Brain pericyte (primary cell): ENCODE data around the gene ALDH9A1.
"Not testable (repeated sequence)": the region's sequence is repeated elsewhere in the genome, so short reads cannot be mapped to it uniquely, and the experiment has no call there.

Experiments used
- DNase-seq: peaks from one replicate; pipeline ENCODE4 v3.0.0-alpha.2; 2012; ENCODE audit warnings: low read depth, low spot score

The ALDH9A1 gene

DNA sequence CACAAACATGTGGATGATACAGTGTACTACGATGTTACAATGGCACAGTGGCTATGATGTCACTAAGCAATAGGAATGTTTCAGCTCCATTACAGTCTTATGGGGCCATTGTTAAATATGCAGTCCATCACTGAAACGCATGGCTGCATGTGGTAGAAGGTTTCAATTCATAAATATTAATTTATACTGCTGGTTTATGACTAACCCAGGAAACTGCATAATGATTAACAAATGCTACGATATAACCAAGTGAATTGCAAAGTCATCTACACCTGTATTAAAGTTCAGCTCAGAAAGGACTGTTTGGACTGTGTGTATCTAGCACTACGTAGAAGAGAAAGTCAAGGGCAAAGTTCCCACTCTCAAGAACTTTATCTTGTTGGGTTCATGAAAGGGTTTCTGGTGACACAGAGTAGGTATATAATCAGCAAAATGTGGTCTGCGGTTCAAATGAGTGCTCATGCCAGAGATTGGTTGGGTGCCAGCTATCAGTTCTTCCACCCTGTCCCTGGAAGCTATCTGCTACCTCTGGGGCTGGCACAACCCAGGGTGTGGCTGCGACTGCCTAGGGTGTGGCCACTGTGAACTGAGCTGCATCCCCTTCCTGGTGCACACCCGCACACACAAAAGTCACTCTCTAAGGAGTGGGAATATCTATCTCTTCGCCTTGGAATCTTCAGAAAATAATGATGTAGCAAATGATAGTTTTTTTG, 52.6 kb downstream of the ALDH9A1 start:
- DNase-seq = no peak

DNA sequence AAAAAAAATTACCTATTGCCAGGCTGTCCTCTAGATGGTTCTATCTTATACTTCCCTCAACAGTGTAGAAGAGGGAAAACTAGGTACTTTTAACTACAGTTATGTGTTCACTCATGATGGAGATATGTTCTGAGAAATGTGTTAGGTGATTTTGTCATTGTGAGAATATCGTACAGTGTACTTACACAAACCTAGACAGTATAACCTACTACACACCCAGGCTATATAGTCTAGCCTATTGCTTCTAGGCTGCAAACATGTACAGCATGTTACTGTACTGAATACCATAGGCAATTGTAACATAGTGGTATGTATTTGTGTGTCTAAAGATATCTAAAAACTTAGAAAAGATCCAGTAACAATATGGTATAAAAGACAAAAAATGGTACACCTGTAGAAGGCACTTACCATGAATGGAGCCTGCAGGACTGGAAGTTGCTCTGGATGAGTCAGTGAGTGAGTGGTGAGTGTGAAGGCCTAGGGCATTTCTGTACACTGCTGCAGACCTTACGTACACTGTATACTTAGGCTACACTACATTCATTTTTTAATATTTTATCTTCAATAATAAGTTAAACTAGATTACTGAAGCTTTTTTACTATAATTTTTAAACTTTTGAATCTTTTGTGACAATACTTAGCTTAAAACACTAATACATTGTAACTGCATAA, 54.2 kb downstream of the ALDH9A1 start:
- no peak for DNase-seq

DNA sequence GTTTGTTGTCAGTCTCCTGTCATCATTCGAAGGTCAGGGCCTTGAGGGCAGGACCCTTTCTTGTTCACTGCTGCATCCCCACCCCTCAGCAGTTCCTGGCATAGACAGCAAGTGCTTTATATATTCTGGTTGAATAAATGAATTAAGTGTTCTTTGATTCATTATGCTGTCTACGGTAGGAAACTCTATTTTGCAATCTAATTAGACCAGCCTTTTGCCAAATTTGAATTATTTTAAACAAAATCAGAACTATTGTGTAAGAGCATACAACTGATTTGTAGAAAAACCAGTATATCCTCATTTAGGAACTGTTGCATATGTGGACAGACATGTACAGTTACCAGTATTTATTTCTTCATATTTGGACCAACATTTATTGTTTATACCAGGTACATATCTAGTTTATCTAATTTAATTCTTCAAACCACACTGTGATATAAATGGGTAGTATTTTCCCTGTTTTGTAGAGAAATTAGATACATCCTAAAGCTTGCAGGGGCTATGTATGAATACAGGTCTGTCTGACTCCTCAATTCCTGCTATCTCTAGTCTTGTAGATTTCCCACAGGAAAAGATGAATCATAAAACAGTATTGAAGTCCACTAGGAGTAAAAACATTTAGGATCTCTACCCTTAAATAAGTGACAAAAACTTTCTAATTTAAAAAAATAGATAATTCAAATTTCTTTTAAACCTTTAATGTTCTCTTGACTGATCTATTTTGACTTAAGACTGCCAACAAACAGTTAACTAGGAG, 57.0 kb downstream of the ALDH9A1 start:
- no peak for DNase-seq

DNA sequence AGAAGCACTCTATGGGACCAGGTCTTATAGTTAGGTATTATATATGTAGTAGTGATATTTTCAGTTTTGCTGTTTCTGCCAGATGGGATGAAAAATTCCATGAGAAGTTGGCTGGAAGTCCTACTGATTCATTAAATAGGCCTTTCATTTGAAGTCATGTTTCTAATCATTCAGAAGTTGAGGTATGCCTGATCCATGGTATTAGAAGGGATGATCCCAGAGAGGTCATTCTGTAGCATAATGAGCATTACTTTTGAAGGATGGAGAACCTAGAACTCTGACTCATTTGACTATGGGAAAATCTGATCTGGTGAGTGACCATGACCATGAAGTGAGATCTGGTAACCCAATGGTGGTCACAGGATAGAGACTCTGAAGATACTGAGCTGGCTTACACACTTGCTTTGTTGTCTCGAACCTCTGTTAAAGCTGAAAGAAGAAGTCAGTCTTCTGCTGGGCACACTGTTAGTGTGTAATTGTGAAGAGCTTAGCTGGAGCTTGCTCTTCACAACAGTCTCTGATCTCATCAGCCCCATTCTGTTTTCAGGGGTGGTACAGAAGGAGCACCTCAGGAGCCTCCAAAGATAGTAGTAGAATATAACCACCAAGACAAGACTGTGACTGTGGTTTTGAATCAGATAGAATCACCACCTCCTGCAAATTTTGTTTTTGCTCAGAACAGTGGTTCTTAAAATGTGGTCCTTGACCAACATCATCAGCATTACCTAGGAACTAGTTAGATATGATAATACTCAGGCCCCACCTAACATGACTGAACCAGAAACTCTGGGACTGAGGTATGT, 58.3 kb downstream of the ALDH9A1 start:
- DNase-seq = no peak

DNA sequence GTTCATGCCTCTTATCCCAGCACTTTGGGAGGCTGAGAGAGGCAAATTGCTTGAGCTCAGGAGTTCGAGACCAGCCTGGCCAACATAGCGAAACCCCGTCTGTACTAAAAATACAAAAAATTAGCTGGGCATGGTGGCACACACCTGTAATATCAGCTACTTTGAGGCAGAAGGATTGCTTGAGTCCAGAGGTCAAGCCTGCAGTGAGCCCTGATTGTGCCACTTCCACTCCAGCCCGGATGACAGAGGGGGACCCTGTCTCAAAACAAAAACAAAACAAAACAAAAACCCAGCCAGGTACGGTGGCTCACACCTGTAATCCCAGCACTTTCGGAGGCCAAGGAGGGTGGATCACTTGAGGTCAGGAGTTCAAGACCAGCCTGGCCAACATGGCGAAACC, 60.2 kb downstream of the ALDH9A1 start:
- DNase-seq = not testable (repeated sequence)

DNA sequence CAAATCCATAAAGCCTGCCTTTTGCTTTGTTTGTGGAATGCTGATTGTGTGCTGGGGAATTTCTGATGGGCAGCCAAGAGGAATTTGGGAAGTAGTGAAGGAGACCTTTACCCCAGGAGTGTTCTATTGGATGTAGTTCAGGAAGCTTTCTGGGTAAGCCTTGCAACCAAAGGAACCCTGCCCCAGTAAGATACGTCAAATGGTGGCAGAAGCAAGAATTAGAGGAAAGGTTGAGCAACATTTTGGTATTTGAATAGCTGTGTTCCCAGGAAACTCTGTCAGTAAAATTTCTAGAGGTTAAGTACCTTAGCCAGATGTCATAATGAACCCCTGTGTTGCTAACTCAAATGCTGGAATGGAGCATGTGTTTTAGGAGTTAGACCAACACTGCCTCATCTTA, 60.9 kb downstream of the ALDH9A1 start:
- DNase-seq = no peak

DNA sequence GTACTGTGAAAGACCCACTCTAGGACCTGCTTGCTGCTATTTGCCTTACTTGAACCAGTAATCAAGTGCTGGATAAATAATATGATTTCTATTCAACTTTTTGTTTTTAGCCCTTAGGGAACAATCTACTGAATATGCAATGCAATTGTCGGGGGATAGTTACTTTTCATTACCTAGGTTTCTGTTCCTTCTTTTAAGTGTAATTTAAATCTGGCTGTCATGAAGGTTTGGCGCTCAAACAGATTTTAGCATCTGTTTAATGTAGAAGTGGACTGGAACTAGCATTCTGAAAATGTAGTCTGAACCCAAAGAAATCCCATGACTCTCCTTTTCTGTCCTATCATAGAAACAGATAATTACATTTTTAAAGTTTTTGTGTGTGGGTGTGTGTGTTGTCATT, 62.5 kb downstream of the ALDH9A1 start:
- DNase-seq = no peak

DNA sequence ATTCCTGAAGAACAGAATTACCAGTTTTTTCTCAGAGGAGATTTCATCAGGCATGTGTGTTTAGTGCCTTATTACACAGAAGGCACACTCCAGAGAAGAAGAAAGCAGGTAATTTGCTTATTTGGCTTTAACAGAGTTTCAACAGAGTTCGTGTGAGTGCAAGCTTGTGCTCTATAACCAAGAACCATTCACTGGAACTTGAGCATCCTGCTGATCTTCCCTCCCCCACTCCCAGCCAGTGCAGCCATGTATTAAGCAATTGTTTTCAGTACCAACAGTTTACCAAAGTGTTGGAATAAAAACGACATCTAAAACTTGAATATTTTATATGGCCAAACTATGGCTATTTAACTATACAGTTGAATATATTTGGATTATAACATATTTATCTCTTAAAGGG, 63.0 kb downstream of the ALDH9A1 start:
- no peak for DNase-seq

DNA sequence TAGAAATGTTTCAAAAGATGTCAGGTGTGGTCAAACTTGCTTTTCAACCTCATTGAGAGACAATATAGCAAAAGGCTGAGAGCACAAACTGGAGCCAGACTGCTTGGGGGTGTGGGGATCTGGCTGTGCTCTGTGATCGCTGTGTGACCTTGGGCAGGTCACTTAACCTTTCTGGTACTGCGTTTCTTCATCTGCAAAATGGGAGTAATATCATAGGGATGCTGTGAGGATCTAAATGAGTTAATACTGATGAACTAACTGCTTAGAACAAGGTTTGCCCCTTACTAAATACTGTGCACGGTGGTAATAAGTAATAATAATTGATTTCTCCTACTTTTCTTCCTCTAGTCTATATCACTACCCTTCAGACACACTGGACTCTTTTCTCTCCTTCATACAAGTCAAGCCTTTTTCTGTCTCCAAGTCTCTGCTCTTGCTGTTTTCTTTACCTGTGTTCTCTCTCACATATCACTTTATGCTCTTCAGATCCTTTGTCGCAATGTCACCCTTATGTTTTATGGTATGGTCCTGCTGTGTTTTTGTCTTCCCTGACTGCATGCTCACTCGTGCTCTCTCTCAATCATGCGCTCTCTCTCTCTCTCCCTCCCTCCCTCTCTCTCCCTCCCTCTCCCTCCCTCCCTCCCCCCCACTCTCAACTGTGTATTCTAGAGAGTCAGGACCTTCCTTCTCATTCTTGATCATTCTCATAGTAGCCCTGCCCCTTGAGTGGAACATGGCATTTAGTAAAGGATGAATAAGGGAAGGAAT, 64.0 kb downstream of the ALDH9A1 start:
- DNase-seq = no peak

DNA sequence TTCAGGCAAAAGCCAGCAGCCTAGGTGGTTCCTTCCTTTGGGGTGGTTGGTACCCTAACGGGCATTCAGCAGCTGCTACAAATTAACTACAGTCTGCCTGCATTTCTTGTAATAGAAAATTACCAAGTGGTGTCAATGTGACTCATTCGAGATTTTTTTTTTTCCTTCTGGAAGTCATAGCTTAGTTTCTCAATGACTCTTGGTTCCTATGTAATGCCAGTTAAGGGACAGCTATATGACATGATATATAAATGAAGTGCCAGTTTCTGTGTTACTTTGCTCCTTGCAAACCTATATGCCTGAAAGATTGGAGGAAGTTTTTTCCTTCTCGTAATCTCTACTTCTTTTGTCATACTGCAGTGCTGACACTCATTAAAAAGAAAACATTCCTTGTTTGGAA, 64.7 kb downstream of the ALDH9A1 start:
- DNase-seq = no peak

DNA sequence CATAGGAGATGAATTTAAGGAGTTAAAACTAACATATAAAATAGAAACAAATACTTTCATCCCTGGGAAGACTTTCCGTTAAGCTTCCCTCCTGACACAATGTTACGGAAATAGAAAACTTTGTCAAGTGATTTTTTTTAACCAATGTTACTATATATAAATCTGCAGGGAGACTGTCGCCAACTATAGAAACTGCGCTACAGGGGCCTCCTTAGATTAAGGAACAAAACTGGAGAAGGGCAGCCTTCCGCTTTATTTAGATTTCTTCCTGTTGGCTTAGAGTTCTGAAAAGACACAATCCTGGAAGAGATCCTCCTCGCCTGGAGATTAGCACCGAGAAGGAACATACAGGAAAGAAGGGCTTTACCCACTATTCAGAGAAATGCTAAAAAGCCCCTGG, 65.9 kb downstream of the ALDH9A1 start:
- no peak for DNase-seq

DNA sequence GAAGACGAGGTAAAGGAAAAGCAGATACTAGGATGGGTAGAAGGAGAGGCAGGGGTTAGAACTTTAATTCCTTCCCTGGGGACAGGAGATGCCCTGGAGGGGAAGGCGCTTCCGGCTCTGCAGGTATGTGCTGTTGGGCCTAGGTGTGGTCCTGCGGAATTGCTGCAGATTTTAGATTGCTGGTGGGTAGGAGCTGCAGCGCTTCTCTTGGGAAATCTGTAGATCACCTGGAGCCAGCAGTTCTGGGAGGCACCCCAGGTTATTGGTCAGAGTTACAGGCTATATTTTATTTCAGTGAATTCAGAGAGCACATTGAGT, 66.3 kb downstream of the ALDH9A1 start:
- no peak for DNase-seq

DNA sequence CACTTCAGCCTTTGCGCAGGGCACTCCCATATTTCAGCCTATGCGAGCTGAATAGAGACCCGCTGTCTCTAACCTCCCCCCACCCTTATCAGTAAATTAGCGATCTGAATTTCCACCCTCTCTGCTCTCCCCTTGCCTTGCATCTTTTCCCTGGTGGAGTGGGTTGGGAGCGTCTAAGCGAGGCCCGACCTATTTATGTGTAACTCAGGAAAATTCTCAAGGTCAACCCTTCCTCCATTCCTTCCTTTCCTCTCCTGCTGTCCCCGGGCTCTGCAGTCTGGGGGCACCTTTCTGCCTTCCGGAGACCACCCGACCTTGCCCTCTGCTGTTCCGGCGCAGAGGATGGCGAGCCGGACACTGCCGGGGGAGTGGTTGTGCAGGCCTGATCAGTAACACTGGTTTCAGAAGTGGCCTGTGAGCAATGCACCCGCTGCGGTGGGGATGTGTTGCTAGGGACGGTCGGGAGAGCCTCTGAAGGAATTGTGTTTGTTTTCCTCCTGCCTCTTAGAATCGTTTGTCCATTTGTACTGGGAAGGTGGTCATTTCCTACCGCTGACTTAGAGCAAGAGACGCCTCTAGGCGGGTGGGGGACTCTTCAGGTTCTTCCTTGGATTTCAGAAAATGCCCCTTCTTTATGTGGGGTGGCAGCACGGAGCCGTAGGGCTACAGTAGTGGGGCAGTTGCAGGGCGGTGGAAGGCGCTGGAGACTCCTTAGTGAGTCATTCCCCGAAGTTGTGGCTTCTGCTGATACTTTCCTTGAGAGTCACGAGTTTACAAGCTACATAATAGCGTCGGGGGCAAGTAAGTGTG, 66.8 kb downstream of the ALDH9A1 start:
- no peak for DNase-seq

DNA sequence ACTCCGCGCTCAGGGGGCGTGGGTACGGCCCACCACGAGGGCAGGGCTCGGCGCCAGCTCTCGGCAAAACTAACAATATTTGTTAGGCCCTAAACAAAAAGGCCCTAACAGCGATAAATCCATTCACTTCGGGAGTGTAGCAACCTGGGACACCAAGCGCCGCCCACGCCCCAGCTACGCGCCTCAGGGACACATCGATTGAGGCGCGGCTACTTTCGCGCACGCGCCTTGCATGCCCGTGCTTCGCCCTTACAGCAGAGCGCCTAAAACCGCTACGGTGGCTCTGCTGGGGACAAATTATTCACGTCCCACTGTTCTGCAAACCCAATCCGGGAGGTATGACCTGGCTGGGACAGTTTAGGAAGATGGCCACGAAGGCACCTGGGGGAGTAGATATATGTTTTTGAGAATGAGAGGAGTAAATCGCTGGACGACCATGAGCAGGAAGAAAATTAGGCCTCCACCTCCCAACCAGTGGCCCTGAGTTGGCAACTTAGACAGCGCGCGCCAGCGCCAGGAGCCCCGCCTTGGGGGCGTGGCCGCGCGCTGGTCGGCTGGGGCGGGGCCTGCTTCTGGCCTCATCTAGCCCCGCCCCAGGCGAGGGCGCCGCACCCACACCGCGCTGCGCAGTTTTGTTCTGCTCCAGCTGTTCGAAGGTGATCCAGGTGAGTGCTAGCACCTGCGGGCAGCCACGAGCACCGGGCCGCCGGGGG, 67.6 kb downstream of the ALDH9A1 start, which contains the start of gene MGST3:
MGST3 (plus strand) TSS at position 606 of the 713 bp plus-strand sequence. CDS start 18,614 bp downstream, outside the sequence.
- DNase-seq = peak; percentile 85

DNA sequence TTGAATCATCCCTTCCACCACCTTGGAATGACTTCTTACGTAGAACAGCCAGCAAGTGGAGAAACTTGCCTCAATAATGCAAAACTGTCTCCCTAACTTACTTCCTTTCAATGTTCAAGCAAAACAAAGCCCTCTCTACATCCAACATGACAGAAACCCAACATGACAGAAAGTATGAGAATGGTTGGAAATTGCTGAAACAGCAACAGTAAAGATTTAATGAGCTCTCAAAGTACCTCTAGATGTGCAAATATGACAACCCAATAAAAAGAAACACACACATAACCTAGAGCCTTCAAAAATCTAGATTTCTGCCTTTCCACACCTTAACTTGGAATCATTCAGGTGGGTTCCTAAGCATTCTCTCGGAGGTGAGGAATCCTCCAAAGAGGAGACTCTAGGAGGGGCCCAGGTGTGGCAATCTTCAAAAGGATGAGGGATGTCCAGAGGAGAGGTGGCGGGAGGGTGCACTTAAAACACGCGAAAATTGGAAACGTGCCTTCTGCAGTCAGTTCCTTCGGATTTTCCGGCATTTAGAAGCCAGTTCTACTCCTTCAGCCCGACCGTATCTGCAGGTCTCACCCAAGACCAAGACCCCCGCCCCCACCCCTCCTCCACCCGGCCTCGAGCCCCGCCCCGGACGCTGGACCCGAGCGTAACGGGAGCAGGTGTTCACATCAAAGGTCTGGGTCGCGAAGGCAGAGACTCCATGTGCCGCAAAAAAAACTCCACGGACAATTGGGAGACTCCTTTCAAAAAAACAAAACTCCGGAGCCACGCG, 68.3 kb downstream of the ALDH9A1 start:
- no peak for DNase-seq

DNA sequence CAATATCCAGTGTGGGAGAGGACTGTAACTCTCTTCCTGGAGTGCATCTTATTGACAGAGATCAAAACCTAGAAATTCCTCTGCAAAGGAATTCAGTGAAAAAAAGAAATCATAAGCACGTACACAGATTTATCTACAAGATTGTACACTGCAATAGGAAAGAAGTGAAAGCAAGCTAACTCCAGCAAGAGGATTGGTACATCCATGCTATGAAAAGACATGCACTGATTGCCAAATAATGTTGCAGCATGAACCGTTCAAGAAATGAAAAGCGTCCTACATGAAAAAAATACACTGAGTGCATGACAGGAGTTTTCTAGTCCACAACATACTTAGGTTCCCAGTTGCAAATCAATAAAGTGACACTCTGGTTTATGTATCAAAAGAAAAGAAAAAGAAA, 69.2 kb downstream of the ALDH9A1 start:
- DNase-seq = no peak

DNA sequence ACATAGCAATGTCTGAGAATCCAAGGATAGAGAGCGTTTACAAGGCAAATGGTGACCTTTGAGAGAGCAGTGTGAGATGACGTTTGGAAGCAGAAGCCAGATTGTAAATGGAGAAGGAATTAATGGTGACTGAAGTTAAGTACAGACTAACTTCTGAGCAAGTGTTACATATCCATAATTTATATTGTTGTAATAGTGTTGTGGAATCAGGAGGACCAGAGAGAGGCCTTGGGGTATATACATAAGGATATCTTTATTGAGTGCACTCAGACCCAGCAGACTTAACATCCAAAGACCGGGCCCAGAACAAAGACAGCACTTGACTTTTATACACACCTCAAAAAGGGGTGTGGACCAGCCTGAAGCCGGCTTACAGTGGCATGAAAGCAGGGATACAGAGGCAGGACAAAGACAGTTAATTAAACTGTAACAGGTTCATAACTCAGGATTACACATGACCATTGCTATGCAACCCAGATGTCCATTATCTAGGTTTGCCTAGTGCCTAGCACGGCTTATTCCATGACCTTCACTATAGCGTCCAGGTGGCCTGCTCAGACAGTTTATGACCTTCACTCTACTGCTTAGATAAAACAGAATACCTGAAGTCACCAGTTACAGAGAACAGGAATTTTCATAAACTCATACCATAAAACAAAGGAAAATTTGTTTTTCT, 70.1 kb downstream of the ALDH9A1 start:
- DNase-seq = no peak

DNA sequence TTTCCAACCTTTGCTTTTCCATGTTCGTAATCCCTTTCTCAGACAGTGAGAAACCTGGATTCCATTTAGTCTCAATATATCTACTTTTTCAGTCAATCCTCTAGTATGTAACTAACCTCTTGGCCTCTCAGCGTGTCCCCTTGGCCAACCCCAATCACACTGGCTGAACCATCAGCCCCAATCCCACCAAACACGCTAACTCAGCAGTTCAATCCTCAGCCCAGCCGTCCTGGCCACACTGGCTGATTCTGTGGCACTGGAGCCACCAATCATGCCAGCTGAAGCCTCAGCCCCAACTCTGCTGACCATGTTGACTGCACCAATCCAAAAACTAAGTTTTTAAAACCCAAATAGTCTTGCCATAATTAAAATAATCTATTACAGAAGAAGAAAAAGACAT, 73.9 kb downstream of the ALDH9A1 start:
- no peak for DNase-seq
